LNCaP clone FGC (cell line): Measurements from ENCODE around the gene MTF1.

Experiments
- DNase-seq: peaks from one replicate; pipeline ENCODE4 v3.0.0-alpha.2; 2011; ENCODE audit warnings: low read depth
- H3K4me3 ChIP-seq: 2 replicates; pipeline ENCODE4 v1.5.1; 2011; ENCODE audit warnings: mild to moderate bottlenecking, low read depth, low read length, control low read depth
- CTCF ChIP-seq: IDR thresholded peaks from 2 replicates; pipeline ENCODE4 v1.5.1; 2012; ENCODE audit warnings: mild to moderate bottlenecking; ENCODE audit not compliant: control insufficient read depth, insufficient read depth; ENCODE audit errors: extremely low read depth

The MTF1 gene

GRCh38 chr1:37765916-37766664 lies 93.3 kb downstream of the MTF1 start:
- DNase-seq, result no peak
- no peak for TF ChIP-seq CTCF
- H3K4me3 ChIP-seq, result no peak overlapping the region

GRCh38 chr1:37764888-37765441 lies 94.4 kb downstream of the MTF1 start, which contains the start of gene EPHA10:
Gene EPHA10 (minus strand): TSS chr1:37765120. CDS start chr1:37765066, 54 bp downstream.
- TF ChIP-seq CTCF, result no peak
- DNase-seq, result no peak
- no peak within 1 kb of the TSS for H3K4me3 ChIP-seq

- no peak overlapping the region for H3K4me3 ChIP-seq
- no peak for DNase-seq
- TF ChIP-seq CTCF, result no peak
These were observed 95.0 kb downstream of the MTF1 start for GRCh38 chr1:37764414-37764825.

GRCh38 chr1:37763791-37764413 lies 95.5 kb downstream of the MTF1 start:
- no peak for DNase-seq
- no peak overlapping the region for H3K4me3 ChIP-seq
- no peak for TF ChIP-seq CTCF

- DNase-seq, result no peak
- H3K4me3 ChIP-seq, result no peak overlapping the region
- TF ChIP-seq CTCF, result no peak
These were observed 96.9 kb downstream of the MTF1 start for GRCh38 chr1:37762516-37762915.

- TF ChIP-seq CTCF, result no peak
- no peak overlapping the region for H3K4me3 ChIP-seq
- DNase-seq, result no peak
These were observed 97.8 kb downstream of the MTF1 start for GRCh38 chr1:37761416-37762095.
